DND-41 (cell line): Measurements from ENCODE around the gene PRDM15.

Source experiments
- ATAC-seq: fragments of 200-7000 bp; cut with Tn5 transposase; 3 replicates; pipeline ENCODE4 v1.9.1; 2021; ENCODE audit warnings: low read depth; ENCODE audit not compliant: insufficient read depth
- DNase-seq: peaks from one replicate; pipeline ENCODE4 v3.0.0-alpha.2; 2020
- H2AFZ ChIP-seq: 2 replicates; pipeline ENCODE4 v1.6.0; 2012; ENCODE audit warnings: low read depth, low read length
- H3K27ac ChIP-seq: 2 replicates; pipeline ENCODE4 v1.5.1; 2012; ENCODE audit warnings: low read length, inconsistent platforms
- H3K27me3 ChIP-seq: fragments of 200-600 bp; sonication (generic); 2 replicates; pipeline ENCODE4 v1.6.0; 2012; ENCODE audit warnings: low read length, mild to moderate bottlenecking, inconsistent platforms; ENCODE audit not compliant: insufficient read depth, poor library complexity
- H3K36me3 ChIP-seq: 2 replicates; pipeline ENCODE4 v1.5.1; 2012; ENCODE audit warnings: low read length, inconsistent platforms; ENCODE audit not compliant: insufficient read depth
- H3K4me1 ChIP-seq: 2 replicates; pipeline ENCODE4 v1.5.1; 2012; ENCODE audit warnings: mild to moderate bottlenecking, low read length; ENCODE audit not compliant: insufficient read depth
- H3K4me2 ChIP-seq: 2 replicates; pipeline ENCODE4 v1.6.0; 2012; ENCODE audit warnings: mild to moderate bottlenecking, moderate library complexity, low read length, inconsistent platforms; ENCODE audit not compliant: insufficient read depth
- H3K4me3 ChIP-seq, 2 experiments: fragments of 200-600 bp in 1 of 2; shearing (Covaris generic) in 1 of 2; 2 replicates each; pipeline ENCODE4 v1.5.1; 2012 to 2016; ENCODE audit warnings: inconsistent platforms in 2 of 2, low read length in 2 of 2, mild to moderate bottlenecking in 2 of 2, low read depth in 1 of 2, moderate library complexity in 1 of 2
- H3K79me2 ChIP-seq: 2 replicates; pipeline ENCODE4 v1.6.0; 2012; ENCODE audit warnings: low read length, inconsistent platforms; ENCODE audit not compliant: insufficient read depth
- H3K9ac ChIP-seq: 2 replicates; pipeline ENCODE4 v1.6.0; 2012; ENCODE audit warnings: low read depth, mild to moderate bottlenecking, inconsistent platforms, low read length, moderate library complexity
- H3K9me3 ChIP-seq: 2 replicates; pipeline ENCODE4 v1.5.1; 2012; ENCODE audit warnings: low read length, moderate library complexity, mild to moderate bottlenecking, inconsistent platforms; ENCODE audit not compliant: insufficient read depth, severe bottlenecking
- H4K20me1 ChIP-seq: 2 replicates; pipeline ENCODE4 v1.6.0; 2012; ENCODE audit warnings: low read length; ENCODE audit not compliant: insufficient read depth
- CTCF ChIP-seq: IDR thresholded peaks from 2 replicates; pipeline ENCODE4 v1.5.1; 2012; ENCODE audit warnings: borderline replicate concordance, low read length, moderate library complexity, mild to moderate bottlenecking; ENCODE audit not compliant: poor library complexity, severe bottlenecking; ENCODE audit errors: extremely low read depth
- EZH2 ChIP-seq: IDR thresholded peaks from 3 replicates; pipeline ENCODE4 v1.6.1; 2012; ENCODE audit warnings: borderline replicate concordance, low read depth, mild to moderate bottlenecking, moderate library complexity, low read length, inconsistent platforms; ENCODE audit not compliant: severe bottlenecking

PRDM15 gene

GRCh38 chr21:41796476-41797080 is 82.6 kb downstream of the PRDM15 start:
- Histone ChIP-seq H3K4me2 (no peak overlapping the region), H3K4me1 (no peaks in the 10 kb centered on the region), H3K36me3 (peaks cover 46% of the 10 kb centered on the region), H3K9ac (no peak overlapping the region), H2AFZ (no peak overlapping the region), H4K20me1 (no peaks in the 10 kb centered on the region), H3K79me2 (no peaks in the 10 kb centered on the region), H3K4me3 (no peak overlapping the region), H3K27ac (peak overlapping the region; percentile 30; the same call in 1 of the 2 replicates), H3K27me3 (no peaks in the 10 kb centered on the region), H3K9me3 (peaks cover 17% of the 10 kb centered on the region)
- no peak for DNase-seq
- TF ChIP-seq EZH2, result no peak
- ATAC-seq, result no peak

DNA sequence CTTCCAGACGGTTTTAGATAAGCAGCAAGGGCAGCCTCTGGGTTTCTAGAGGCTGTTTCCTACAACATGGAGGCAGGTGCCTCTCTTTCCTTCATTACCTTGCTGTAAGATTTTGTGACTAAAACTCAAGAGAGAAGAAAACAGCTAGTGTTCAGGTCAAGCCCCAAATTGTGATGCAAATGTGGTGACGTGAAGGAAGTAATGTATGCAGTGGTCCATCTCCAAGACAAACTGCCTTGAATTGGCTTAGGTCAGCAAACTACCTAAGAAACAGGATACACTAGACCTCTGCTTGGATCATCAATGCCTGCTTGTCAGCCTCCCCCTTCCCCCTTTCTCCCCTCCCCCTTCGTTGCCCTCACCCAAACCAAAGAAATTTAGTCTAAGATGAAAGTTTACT is 83.4 kb downstream of the PRDM15 start:
- ATAC-seq (no peak), DNase-seq (no peak)
- H3K4me3 ChIP-seq, result no peak overlapping the region
- no peaks in the 10 kb centered on the region for H3K79me2 ChIP-seq
- no peaks in the 10 kb centered on the region for H3K27me3 ChIP-seq
- H3K27ac ChIP-seq, result no peak overlapping the region
- H3K9me3 ChIP-seq, result peaks cover 17% of the 10 kb centered on the region
- no peak overlapping the region for H3K4me2 ChIP-seq
- H3K36me3 ChIP-seq, result peaks cover 37% of the 10 kb centered on the region
- H2AFZ ChIP-seq, result no peak overlapping the region
- H3K9ac ChIP-seq, result no peak overlapping the region
- TF ChIP-seq CTCF (no peak), EZH2 (no peak)
- H3K4me1 ChIP-seq, result no peaks in the 10 kb centered on the region
- H4K20me1 ChIP-seq, result no peaks in the 10 kb centered on the region

- ATAC-seq (no peak), DNase-seq (no peak)
- Histone ChIP-seq H4K20me1 (no peaks in the 10 kb centered on the region), H3K27ac (no peak overlapping the region), H2AFZ (no peak overlapping the region), H3K4me3 (no peak overlapping the region), H3K4me1 (no peaks in the 10 kb centered on the region), H3K36me3 (peaks cover 26% of the 10 kb centered on the region), H3K9me3 (peaks cover 17% of the 10 kb centered on the region), H3K9ac (no peak overlapping the region), H3K79me2 (no peaks in the 10 kb centered on the region), H3K4me2 (no peak overlapping the region), H3K27me3 (no peaks in the 10 kb centered on the region)
- TF ChIP-seq EZH2, result no peak
- TF ChIP-seq CTCF, result no peak
Measured at GRCh38 chr21:41794600-41794999, 84.5 kb downstream of the PRDM15 start.

DNA sequence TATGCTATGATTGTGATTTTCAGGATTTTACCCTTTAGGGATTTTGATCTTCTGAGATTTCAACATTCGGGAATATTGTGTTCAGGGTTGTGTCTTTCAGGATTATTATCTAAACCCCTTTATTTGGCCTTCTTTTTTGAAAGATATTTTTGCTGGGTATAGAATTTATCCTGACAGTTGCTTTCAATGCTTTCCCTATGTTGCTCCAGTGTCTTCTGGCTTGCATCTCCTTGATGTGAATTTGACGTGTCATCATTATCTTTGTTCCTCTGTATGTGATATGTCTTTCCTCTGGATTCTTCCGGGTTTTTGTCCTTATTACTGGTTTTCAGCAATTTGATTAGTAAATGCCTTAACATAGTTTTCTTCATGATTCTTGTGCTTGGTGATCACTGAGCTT is 86.4 kb downstream of the PRDM15 start:
- no peaks in the 10 kb centered on the region for H3K79me2 ChIP-seq
- H3K4me3 ChIP-seq, result no peak overlapping the region
- no peak overlapping the region for H3K9ac ChIP-seq
- no peak for ATAC-seq
- H3K36me3 ChIP-seq, result peaks cover 10% of the 10 kb centered on the region
- no peaks in the 10 kb centered on the region for H3K4me1 ChIP-seq
- no peak overlapping the region for H2AFZ ChIP-seq
- H3K27me3 ChIP-seq, result no peaks in the 10 kb centered on the region
- TF ChIP-seq CTCF, result no peak
- TF ChIP-seq EZH2, result no peak
- no peak for DNase-seq
- H3K27ac ChIP-seq, result no peak overlapping the region
- H3K4me2 ChIP-seq, result no peak overlapping the region
- no peaks in the 10 kb centered on the region for H4K20me1 ChIP-seq
- peaks cover 17% of the 10 kb centered on the region for H3K9me3 ChIP-seq
